Psoas muscle (tissue), 8 donors: ENCODE measurements around the gene CLCN2. TPM values are rescaled to one million over a fixed set of nuclear protein-coding genes. Genes with fewer than 3 reads are reported as not detected.

Source experiments
- ATAC-seq, 4 donors: fragments of 200-7000 bp; cut with Tn5 transposase; one replicate each; pipeline ENCODE4 v1.9.1; 2020; ENCODE audit warnings: moderate library complexity in 3 of 4, mild to moderate bottlenecking in 2 of 4
- DNase-seq, 2 donors: peaks; one replicate each; pipeline ENCODE4 v3.0.0-alpha.2; 2020
- H3K27ac ChIP-seq: fragments of 200-600 bp; one replicate; pipeline ENCODE4 v1.8.0; 2022
- H3K27me3 ChIP-seq, 3 donors: fragments of 200-600 bp in 1 of 3; one replicate each; pipeline versions ENCODE4 v1.6.1 to v1.8.0; 2013 to 2022; ENCODE audit warnings: low read length in 2 of 3, mild to moderate bottlenecking in 2 of 3, moderate library complexity in 1 of 3; ENCODE audit not compliant: insufficient read depth in 3 of 3
- H3K36me3 ChIP-seq, 2 donors: fragments of 200-600 bp in 1 of 2; one replicate each; pipeline versions ENCODE4 v1.6.1 to v1.8.0; 2013 to 2022; ENCODE audit warnings: low read depth in 1 of 2, mild to moderate bottlenecking in 1 of 2, moderate library complexity in 1 of 2; ENCODE audit not compliant: insufficient read depth in 1 of 2
- H3K4me1 ChIP-seq: fragments of 200-600 bp; one replicate; pipeline ENCODE4 v1.8.0; 2022
- H3K4me3 ChIP-seq: fragments of 200-600 bp; one replicate; pipeline ENCODE4 v1.8.0; 2022; ENCODE audit warnings: mild to moderate bottlenecking
- H3K9me3 ChIP-seq: fragments of 200-600 bp; one replicate; pipeline ENCODE4 v1.8.0; 2022
- CTCF ChIP-seq: fragments of 200-600 bp; IDR thresholded peaks from one replicate; pipeline ENCODE4 v1.8.0; 2022; ENCODE audit warnings: antibody characterized with exemption
- WGBS, 3 donors: extraction: QIAGEN DNeasy Blood & Tissue Kit; methylation state at CpG; one replicate each; pipeline versions ENCODE4 v1.1.6 to v1.1.7; 2013; 5-methylcytosine and 5-hydroxymethylcytosine counted together
- intact Hi-C, 2 donors: fragments of 100-400 bp; cut with DNase I; formaldehyde crosslinking; loops; one replicate each; pipeline versions ENCODE4 v1.11.0 to v1.14.2; 2022
- polyA plus RNA-seq, 3 donors: library from polyadenylated mRNA; stranded (reverse); fragments of 200-250 nt; gene quantifications; one replicate each; pipeline ENCODE4 v1.2.3, GENCODE V29; 2013
- total RNA-seq, 4 donors: library from RNA; stranded (reverse); fragmentation: NEBNext Ultra II Directional in 2 of 4; extraction: Animal tissue kit (Norgen Biotek cat#: 25700) in 2 of 4; gene quantifications; one replicate each; pipeline versions ENCODE4 v1.2.1 to v1.2.4, GENCODE V29; 2021 to 2023
- donor health status: healthy with polysubstance abuse.
- donor health status: DM: no; HTN: no; CAD: no; lungs with moderate emphysema.
- donor health status: Bipolar disorder and iron deficiency.
- donor health status: healthy.
- donor health status: DM: yes; HTN: yes; CAD: no.
- donor health status: DM: no; HTN: no; CAD: no.
- donor health status: DM: no; HTN: no; CAD: no.
- donor health status: DM: yes; HTN: yes; CAD: no.

CLCN2 gene
- total and polyA plus RNA-seq, 7 donors = 0.64 to 2.8 (median 1.6) TPM

DNA sequence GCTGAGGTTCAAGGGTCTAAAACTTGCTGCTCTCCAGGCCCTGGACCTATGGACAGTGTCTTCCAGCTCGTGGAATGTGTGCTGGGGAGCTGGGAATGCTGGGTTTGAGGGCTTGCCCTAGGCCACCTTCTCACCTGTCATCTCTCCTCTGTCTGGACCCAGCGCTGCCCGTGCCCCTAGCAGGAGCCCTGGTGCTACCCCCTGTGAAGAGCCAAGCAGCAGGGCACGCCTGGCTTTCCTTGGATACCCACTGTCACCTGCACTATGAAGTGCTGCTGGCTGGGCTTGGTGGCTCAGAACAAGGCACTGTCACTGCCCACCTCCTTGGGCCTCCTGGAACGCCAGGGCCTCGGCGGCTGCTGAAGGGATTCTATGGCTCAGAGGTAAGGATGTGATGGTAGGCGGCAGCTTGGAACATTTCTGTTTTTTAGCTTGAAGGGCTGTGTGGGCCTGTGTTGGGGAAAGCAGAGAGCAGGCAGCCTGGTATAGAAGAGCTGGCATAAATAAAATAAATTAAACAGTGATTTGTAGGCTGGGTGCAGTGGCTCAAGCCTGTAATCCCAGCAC, 23.5 kb upstream of the CLCN2 start:
- Histone ChIP-seq H3K4me3 (no peak overlapping the region), H3K27me3 (peaks cover 0 to 14% (median 0%) of the 10 kb centered on the region in 3 donors), H3K36me3 (peaks cover 0 to 26% of the 10 kb centered on the region in 2 donors), H3K27ac (no peak overlapping the region), H3K9me3 (no peaks in the 10 kb centered on the region), H3K4me1 (peaks cover 7% of the 10 kb centered on the region)
- no peak for TF ChIP-seq CTCF
- intact Hi-C loops = loop anchor here in 1 of 2 donors (5.0 kb wide), 1 partner anchor 402 kb away; no protein-coding TSS in a partner anchor
- DNase-seq (no peak), ATAC-seq (no peak)
- WGBS, 3 donors = 91 to 97% (median 94%) methylated on average over 8 of the region's 8 CpGs

DNA sequence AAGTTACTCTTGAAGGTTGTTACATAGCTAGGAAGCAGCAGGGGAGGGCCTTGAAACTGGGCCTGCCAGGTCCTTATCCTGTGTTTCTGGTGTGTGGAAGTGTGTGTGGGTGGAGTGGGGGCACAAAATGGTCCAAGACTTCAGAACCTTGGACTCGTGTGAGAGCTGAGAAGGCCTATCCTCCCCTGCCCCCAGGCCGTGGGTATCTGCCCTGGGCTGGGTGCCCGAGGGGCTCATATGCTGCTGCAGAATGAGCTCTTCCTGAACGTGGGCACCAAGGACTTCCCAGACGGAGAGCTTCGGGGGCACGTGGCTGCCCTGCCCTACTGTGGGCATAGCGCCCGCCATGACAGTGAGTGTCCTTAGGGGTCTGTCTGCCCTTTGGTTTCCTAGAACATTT, 22.9 kb upstream of the CLCN2 start:
- H3K4me3 ChIP-seq = no peak overlapping the region
- ATAC-seq = no peak
- H3K27ac ChIP-seq = no peak overlapping the region
- 80 to 84% (median 83%) methylated on average over 9 of the region's 9 CpGs for WGBS, 3 donors
- H3K4me1 ChIP-seq = peaks cover 7% of the 10 kb centered on the region
- H3K27me3 ChIP-seq = peaks cover 0 to 14% (median 0%) of the 10 kb centered on the region in 3 donors
- TF ChIP-seq CTCF = no peak
- DNase-seq = no peak
- peaks cover 0 to 21% of the 10 kb centered on the region in 2 donors for H3K36me3 ChIP-seq
- no peaks in the 10 kb centered on the region for H3K9me3 ChIP-seq
- intact Hi-C loops = loop anchor here in 1 of 2 donors (5.0 kb wide), 1 partner anchor 403 kb away; no protein-coding TSS in a partner anchor

- TF ChIP-seq CTCF = no peak
- Histone ChIP-seq H3K36me3 (peaks cover 0 to 18% of the 10 kb centered on the region in 2 donors), H3K4me3 (no peak overlapping the region), H3K4me1 (peaks cover 7% of the 10 kb centered on the region), H3K9me3 (no peaks in the 10 kb centered on the region), H3K27me3 (peaks cover 0 to 22% (median 0%) of the 10 kb centered on the region in 3 donors), H3K27ac (no peak overlapping the region)
- WGBS, 3 donors = 87 to 92% (median 87%) methylated on average over 15 of the region's 15 CpGs
- ATAC-seq (no peak), DNase-seq (no peak)
- intact Hi-C loops = loop anchor here in 1 of 2 donors (5.0 kb wide), 1 partner anchor 404 kb away; no protein-coding TSS in a partner anchor
These were observed 21.8 kb upstream of the CLCN2 start for GRCh38 chr3:184383033-184383740.

- Histone ChIP-seq H3K4me3 (no peak overlapping the region), H3K9me3 (no peaks in the 10 kb centered on the region), H3K27me3 (peaks cover 0 to 24% (median 0%) of the 10 kb centered on the region in 3 donors), H3K27ac (no peak overlapping the region), H3K36me3 (peaks cover 0 to 13% of the 10 kb centered on the region in 2 donors), H3K4me1 (peaks cover 10% of the 10 kb centered on the region)
- 88 to 92% (median 90%) methylated on average over 16 of the region's 16 CpGs for WGBS, 3 donors
- ATAC-seq (no peak), DNase-seq (no peak)
- intact Hi-C loops = loop anchor here in 1 of 2 donors (5.0 kb wide), 1 partner anchor 405 kb away; no protein-coding TSS in a partner anchor
- TF ChIP-seq CTCF = no peak
These were observed 21.1 kb upstream of the CLCN2 start for GRCh38 chr3:184382326-184383032.
